ENCODE data around the gene ETV5. TPM values are rescaled to one million over a fixed set of nuclear protein-coding genes. Genes with fewer than 3 reads are reported as not detected.

The ETV5 gene
- total and polyA plus RNA-seq, 9 of the 15 experiments (the other 6 are each of a cell fraction or from before 2014, with no cell fraction given): 9.2 to 25.9 (median 15.9) TPM

- TF ChIP-seq ATF3 (IDR thresholded peaks at IDR 0.05) (peak; percentile 42), ATF3 (CRISPR knock-in tag; conservative IDR thresholded peaks at IDR 0.05) (no peak), ZNF561 (CRISPR knock-in tag; conservative IDR thresholded peaks at IDR 0.05) (no peak), ELF2 (CRISPR knock-in tag; IDR thresholded peaks at IDR 0.05) (no peak), CTBP1 (IDR thresholded peaks at IDR 0.05; ENCODE audit: borderline replicate concordance) (peak; percentile 48; the same call in 1 of the 2 replicates), NFE2 (IDR thresholded peaks at IDR 0.05; ENCODE audit: low read depth) (peak; percentile 90), BACH1 (tag; IDR thresholded peaks at IDR 0.05) (peak; percentile 82; the same call in 1 of the 2 replicates), TAL1 (IDR thresholded peaks at IDR 0.05) (no peak), ARID1B (IDR thresholded peaks at IDR 0.05) (0 out of 2 replicates have a peak, but pooled peaks have one; percentile 14), CUX1 (CRISPR knock-in tag; IDR thresholded peaks at IDR 0.05) (no peak), FOSL1 (tag; conservative IDR thresholded peaks at IDR 0.05) (peak; percentile 31; the same call in 1 of the 2 replicates)
Measured at GRCh38 chr3:186057594-186057993, 51.3 kb downstream of the ETV5 start (continued).

Measured in K562 (cell line).